Ammon's horn (tissue), 1 donor: ENCODE measurements around the gene STX18.

ENCODE experiments used
- DNase-seq: peaks from one replicate; pipeline ENCODE4 v3.0.0-alpha.2; 2016; ENCODE audit warnings: low spot score

Gene STX18

DNA sequence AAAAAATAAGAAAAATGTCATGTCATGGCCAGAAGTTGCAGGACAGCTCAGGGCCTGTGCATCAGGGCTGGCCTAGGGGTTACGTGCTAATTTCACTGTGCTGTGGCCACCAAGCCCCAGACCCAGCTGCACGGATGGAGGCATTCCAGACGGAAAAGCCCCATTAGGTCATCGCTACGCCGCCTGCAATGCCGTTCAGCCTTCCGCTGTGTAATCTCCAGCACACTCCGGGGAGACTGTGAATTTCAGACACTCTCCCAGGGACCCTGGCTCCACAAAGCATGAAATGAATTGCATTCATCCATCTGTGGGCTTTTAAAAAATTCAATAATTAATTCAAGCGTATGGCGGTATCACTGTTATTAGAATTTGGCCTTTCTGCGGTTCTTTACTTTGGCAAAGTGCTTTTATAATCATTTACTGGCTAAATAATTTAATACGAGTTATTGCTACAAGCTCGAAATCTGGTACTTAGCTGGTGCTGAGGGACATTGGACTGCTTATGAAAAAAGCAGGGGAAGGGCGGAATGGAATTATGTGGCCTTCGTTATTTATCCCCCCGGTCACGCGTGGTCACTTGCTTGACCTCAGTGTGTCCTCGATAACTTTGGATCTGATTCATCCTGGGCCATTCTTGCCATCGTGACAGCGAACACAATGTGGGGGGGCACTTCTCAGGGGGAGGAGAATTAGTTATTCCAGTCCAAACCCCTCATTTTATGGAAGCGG lies 164.0 kb downstream of the STX18 start:
- DNase-seq, result no peak

DNA sequence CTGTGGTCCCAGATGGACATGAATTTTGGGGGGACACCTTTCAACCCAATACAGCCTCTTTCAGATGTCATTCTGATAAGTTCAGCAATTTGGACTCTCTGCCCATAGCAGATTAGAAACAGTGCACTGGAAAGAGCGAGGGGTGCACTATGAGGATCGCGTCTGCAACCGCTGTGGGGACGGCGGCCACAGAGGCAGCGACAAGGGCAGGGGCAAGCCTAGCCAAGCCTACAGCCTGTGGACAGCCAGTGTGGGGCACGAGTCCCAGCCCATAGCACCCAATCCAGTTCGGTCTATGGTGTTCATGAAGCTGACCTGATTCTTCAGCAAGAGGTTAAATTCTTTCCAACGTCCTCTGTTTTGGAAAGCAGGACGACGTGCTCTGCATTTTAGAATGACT lies 164.7 kb downstream of the STX18 start:
- DNase-seq, result no peak

DNA sequence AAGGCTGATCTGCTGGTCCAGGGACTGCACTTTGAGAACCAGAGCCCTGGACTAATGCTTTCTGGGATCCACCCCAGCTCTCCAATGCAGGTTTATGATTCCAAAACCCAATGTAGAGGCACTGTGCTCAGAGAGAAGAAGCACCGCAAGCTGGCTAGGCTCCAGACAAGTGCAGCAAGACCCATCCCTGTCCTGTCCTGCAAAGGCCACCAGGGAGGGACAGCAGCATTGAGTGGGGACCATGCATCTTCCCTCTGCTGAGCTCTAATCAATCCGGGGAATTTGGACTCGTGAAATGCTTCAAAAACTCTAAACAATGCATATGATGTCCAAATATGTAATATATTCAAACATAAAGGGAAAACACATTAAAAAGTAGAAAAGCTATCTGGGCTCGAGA lies 165.8 kb downstream of the STX18 start:
- no peak for DNase-seq

DNA sequence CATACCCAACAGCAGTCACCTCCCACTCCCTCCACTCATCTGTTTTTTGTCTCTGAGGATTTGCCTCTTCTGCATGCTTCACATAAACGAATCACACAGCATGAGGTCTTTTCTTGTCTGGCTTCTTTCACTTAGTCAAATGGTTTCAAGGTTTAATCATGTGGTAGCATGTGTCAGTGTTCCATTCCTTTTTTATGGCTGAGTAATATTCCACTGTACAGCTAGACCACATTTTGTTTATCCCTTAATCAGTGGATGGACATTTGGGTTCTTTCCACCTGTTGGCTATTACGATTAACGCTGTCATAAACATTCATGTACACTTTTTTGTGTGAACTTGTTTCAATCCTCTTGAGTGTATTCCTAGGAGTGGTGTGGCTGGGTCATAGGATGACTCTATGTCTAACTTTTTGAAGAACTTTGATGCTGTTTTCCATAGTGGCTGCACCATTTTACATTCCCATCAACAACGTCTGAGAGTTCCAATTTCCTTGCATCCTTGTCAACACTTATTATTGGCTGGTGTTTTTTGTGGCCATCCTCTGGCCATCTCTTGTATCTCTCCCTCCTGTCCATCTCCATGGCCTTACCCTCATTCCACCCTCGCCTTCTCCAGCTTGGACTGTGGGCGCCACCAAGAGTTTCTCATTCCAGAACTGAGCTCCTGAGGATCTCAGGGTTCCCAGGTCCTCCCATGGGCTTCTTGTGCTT lies 167.3 kb downstream of the STX18 start:
- DNase-seq, result no peak
